PC-3 (cell line): ENCODE data around the gene ZDHHC19. TPM values are rescaled to one million over a fixed set of nuclear protein-coding genes. Genes with fewer than 3 reads are reported as not detected.

Experiments
- ATAC-seq: fragments of 200-7000 bp; cut with Tn5 transposase; 2 replicates; pipeline ENCODE4 v1.9.1; 2020; ENCODE audit warnings: mild to moderate bottlenecking, moderate library complexity
- BruUV-seq: library from RNA; stranded (reverse); fragments of 400-500 nt; replicated peaks from 2 replicates; lab custom pipeline; 2021; lab: Mats Ljungman, UMichigan
- CTCF ChIA-PET: fragments of 300-600 bp; sonication (Branson Sonifier 250); formaldehyde crosslinking; loops from one replicate; lab custom pipeline; 2022; ENCODE audit warnings: antibody characterized with exemption; lab: Charles Lee
- POLR2A ChIA-PET: fragments of 300-600 bp; sonication (Branson Sonifier 250); formaldehyde crosslinking; loops from one replicate; lab custom pipeline; 2022; ENCODE audit warnings: antibody characterized with exemption; ENCODE audit not compliant: unreplicated experiment; lab: Charles Lee
- DNase-seq: peaks from one replicate; pipeline ENCODE4 v3.0.0-alpha.2; 2015
- H2AFZ ChIP-seq: fragments of 300-600 bp; sonication (generic); 2 replicates; pipeline ENCODE4 v1.6.0; 2016; ENCODE audit warnings: antibody characterized with exemption, low read length
- H3F3A ChIP-seq: fragments of 300-600 bp; sonication (generic); one replicate; pipeline ENCODE4 v1.6.0; 2017; ENCODE audit warnings: antibody characterized with exemption, low read length, control low read depth, mild to moderate bottlenecking; ENCODE audit not compliant: unreplicated experiment
- H3K27ac ChIP-seq: fragments of 300-600 bp; sonication (generic); 2 replicates; pipeline ENCODE4 v1.5.1; 2016; ENCODE audit warnings: mild to moderate bottlenecking, low read length
- H3K27me3 ChIP-seq: fragments of 300-600 bp; sonication (generic); 2 replicates; pipeline ENCODE4 v1.6.1; 2016; ENCODE audit warnings: low read length, mixed read lengths
- H3K36me3 ChIP-seq: fragments of 300-600 bp; sonication (generic); 2 replicates; pipeline ENCODE4 v1.6.1; 2016; ENCODE audit warnings: low read depth, mixed run types, low read length, mixed read lengths
- H3K4me1 ChIP-seq: fragments of 300-600 bp; sonication (generic); 2 replicates; pipeline ENCODE4 v1.5.1; 2016; ENCODE audit warnings: low read length; ENCODE audit not compliant: insufficient read depth
- H3K4me2 ChIP-seq: fragments of 300-600 bp; sonication (generic); 2 replicates; pipeline ENCODE4 v1.6.0; 2016; ENCODE audit warnings: low read length
- H3K4me3 ChIP-seq: fragments of 300-600 bp; sonication (generic); 2 replicates; pipeline ENCODE4 v1.5.1; 2016; ENCODE audit warnings: mild to moderate bottlenecking, low read length, mixed read lengths
- H3K79me2 ChIP-seq: fragments of 300-600 bp; sonication (generic); 2 replicates; pipeline ENCODE4 v1.6.1; 2017; ENCODE audit warnings: low read length, mixed read lengths
- H3K9ac ChIP-seq: fragments of 300-600 bp; sonication (generic); 2 replicates; pipeline ENCODE4 v1.6.0; 2016; ENCODE audit warnings: mild to moderate bottlenecking, low read length
- H3K9me2 ChIP-seq: fragments of 300-600 bp; sonication (generic); replicated peaks from 2 replicates; pipeline ENCODE4 v1.6.1; 2016; ENCODE audit warnings: mixed run types, low read length, mixed read lengths
- H3K9me3 ChIP-seq: fragments of 300-600 bp; sonication (generic); 2 replicates; pipeline ENCODE4 v1.6.1; 2016; ENCODE audit warnings: low read length, mixed read lengths
- H4K20me1 ChIP-seq: fragments of 300-600 bp; sonication (generic); 2 replicates; pipeline ENCODE4 v1.6.1; 2016; ENCODE audit warnings: low read length, mixed read lengths
- CTCF ChIP-seq: fragments of 300-600 bp; sonication (generic); conservative IDR thresholded peaks from 2 replicates; pipeline ENCODE4 v1.5.1; 2017; ENCODE audit warnings: antibody characterized with exemption, low read depth, mild to moderate bottlenecking, low read length
- EZH2 ChIP-seq: fragments of 300-600 bp; sonication (generic); IDR thresholded peaks from one replicate; pipeline ENCODE4 v1.6.1; 2017; ENCODE audit warnings: antibody characterized with exemption, mild to moderate bottlenecking, low read length; ENCODE audit not compliant: unreplicated experiment
- EZH2phosphoT487 ChIP-seq: fragments of 300-600 bp; sonication (generic); IDR thresholded peaks from 2 replicates; pipeline ENCODE4 v1.6.1; 2018; ENCODE audit warnings: mild to moderate bottlenecking, antibody characterized with exemption, low read length, borderline replicate concordance
- intact Hi-C: fragments of 100-400 bp; cut with micrococcal nuclease; formaldehyde crosslinking; loops from 2 replicates; pipeline ENCODE4 v1.9.0; 2023
- total RNA-seq: library from RNA; depleted of rRNA; stranded (reverse); fragments of >200 nt; gene quantifications from 2 replicates; pipeline ENCODE4 v1.2.3, GENCODE V29; 2014

Gene ZDHHC19
- total RNA-seq, 1 experiment from 2014 or later: not detected

GRCh38 chr3:196219970-196220311, 8.7 kb upstream of the ZDHHC19 start:
- Histone ChIP-seq H3K27ac (peak overlapping the region; percentile 71), H3K4me1 (peaks cover 46% of the 10 kb centered on the region), H3K4me3 (peak overlapping the region; percentile 59; the same call in 1 of the 2 replicates), H3K4me2 (peak overlapping the region; percentile 97; the same call in 1 of the 2 replicates), H3K27me3 (no peaks in the 10 kb centered on the region), H3K36me3 (no peaks in the 10 kb centered on the region), H2AFZ (no peak overlapping the region), H3F3A (no peaks in the 10 kb centered on the region), H3K9me3 (no peaks in the 10 kb centered on the region), H4K20me1 (no peaks in the 10 kb centered on the region), H3K79me2 (peaks cover 10% of the 10 kb centered on the region; the same call in 1 of the 2 replicates), H3K9me2 (no peaks in the 10 kb centered on the region), H3K9ac (no peak overlapping the region)
- intact Hi-C loops: no loop called here
- no TSS peak for BruUV-seq
- ATAC-seq (no peak), DNase-seq (no peak)
- TF ChIP-seq EZH2phosphoT487 (no peak), EZH2 (no peak), CTCF (no peak)
- ChIA-PET POLR2A (no interaction called here), CTCF (interaction anchor here (0.6 kb wide), 2 partner anchors 16 to 21 kb away, joined by 3 read pairs; no protein-coding TSS in a partner anchor)

GRCh38 chr3:196219194-196219969, 8.2 kb upstream of the ZDHHC19 start:
- Histone ChIP-seq H3K27ac (peak overlapping the region; percentile 71), H3K27me3 (no peaks in the 10 kb centered on the region), H3F3A (no peaks in the 10 kb centered on the region), H3K4me3 (peak overlapping the region; percentile 59), H3K9ac (peak overlapping the region; percentile 56), H2AFZ (peak overlapping the region; percentile 62), H3K4me1 (peaks cover 46% of the 10 kb centered on the region), H4K20me1 (no peaks in the 10 kb centered on the region), H3K79me2 (peaks cover 10% of the 10 kb centered on the region; the same call in 1 of the 2 replicates), H3K36me3 (no peaks in the 10 kb centered on the region), H3K4me2 (peak overlapping the region; percentile 97), H3K9me3 (no peaks in the 10 kb centered on the region), H3K9me2 (no peaks in the 10 kb centered on the region)
- ChIA-PET CTCF (interaction anchor here (0.6 kb wide), 1 partner anchor 15 kb away, joined by 3 read pairs; no protein-coding TSS in a partner anchor), POLR2A (interaction anchor here (0.5 kb wide), 1 partner anchor 57 kb away, joined by 3 read pairs; no protein-coding TSS in a partner anchor)
- peak; percentile 91 for DNase-seq
- ATAC-seq: peak; percentile 72
- TF ChIP-seq CTCF: no peak
- TF ChIP-seq EZH2phosphoT487: no peak
- TF ChIP-seq EZH2: no peak
- intact Hi-C loops: no loop called here
- BruUV-seq: no TSS peak
